Nucleus accumbens (tissue), 56 donors: ENCODE measurements around the gene RPGR.

ENCODE experiments used
- DNase-seq, 56 donors: peaks; one replicate each; lab custom pipeline; 2025; lab: John Stamatoyannopoulos, UW

The RPGR gene, protein sequence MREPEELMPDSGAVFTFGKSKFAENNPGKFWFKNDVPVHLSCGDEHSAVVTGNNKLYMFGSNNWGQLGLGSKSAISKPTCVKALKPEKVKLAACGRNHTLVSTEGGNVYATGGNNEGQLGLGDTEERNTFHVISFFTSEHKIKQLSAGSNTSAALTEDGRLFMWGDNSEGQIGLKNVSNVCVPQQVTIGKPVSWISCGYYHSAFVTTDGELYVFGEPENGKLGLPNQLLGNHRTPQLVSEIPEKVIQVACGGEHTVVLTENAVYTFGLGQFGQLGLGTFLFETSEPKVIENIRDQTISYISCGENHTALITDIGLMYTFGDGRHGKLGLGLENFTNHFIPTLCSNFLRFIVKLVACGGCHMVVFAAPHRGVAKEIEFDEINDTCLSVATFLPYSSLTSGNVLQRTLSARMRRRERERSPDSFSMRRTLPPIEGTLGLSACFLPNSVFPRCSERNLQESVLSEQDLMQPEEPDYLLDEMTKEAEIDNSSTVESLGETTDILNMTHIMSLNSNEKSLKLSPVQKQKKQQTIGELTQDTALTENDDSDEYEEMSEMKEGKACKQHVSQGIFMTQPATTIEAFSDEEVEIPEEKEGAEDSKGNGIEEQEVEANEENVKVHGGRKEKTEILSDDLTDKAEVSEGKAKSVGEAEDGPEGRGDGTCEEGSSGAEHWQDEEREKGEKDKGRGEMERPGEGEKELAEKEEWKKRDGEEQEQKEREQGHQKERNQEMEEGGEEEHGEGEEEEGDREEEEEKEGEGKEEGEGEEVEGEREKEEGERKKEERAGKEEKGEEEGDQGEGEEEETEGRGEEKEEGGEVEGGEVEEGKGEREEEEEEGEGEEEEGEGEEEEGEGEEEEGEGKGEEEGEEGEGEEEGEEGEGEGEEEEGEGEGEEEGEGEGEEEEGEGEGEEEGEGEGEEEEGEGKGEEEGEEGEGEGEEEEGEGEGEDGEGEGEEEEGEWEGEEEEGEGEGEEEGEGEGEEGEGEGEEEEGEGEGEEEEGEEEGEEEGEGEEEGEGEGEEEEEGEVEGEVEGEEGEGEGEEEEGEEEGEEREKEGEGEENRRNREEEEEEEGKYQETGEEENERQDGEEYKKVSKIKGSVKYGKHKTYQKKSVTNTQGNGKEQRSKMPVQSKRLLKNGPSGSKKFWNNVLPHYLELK

DNA sequence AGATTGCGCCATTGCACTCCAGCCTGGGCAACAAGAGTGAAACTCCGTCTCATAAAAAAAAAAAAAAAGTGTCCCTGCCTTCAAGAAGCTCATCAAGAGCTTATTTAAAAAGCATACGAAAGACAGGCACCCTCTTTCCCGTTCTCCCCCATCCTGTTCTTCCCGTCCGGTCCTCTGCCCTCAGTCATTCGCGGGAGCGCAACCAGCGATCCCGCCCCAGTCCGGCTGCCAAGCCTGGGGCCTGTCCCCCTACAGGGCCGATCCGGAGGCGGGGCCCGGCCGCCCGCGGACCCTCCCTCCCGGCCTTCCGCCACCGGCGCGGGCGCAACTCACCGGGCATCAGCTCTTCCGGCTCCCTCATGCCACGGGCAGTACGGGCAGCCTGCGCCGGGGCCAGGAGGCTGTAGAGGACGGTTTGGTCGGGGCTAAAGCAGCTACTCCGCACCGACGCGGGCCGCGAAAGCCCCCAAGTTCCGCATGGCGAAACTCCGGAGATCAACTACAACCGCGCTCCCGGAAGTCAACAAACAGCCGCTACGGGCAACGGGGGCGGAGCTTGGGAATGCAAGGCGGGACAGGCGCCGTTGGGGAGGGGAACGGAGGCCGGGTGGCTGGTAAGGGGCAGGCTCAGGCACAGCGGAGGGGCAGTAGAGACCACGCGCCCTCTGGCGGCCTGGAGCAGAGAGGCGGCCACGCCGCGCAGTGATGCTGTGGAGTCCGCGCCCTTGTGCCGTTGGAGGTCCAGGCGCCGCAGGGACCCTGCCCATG is at the start of gene RPGR:
Gene RPGR (minus strand): TSS at position 503 of the 768 bp plus-strand sequence. CDS start 142 bp downstream, at position 361.
- peak; percentile 2 to 94 (median 82) for DNase-seq

DNA sequence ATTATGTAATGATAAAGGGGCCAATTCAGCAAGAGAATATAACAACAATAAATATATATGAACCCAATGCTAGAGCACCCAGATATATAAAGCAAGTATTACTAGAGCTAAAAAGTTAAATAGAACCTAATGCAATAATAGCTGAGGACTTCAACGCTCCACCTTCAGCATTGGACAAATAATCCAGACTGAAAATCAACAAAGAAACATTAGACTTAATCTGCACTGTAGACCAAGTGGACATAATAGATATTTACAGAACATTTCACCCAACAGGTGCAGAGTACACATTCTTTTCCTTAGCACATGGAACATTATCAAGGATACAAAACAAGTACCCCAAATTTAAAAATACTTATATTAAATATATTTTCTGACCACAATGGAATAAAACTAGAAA is 49.4 kb upstream of the RPGR start:
- no peak for DNase-seq

DNA sequence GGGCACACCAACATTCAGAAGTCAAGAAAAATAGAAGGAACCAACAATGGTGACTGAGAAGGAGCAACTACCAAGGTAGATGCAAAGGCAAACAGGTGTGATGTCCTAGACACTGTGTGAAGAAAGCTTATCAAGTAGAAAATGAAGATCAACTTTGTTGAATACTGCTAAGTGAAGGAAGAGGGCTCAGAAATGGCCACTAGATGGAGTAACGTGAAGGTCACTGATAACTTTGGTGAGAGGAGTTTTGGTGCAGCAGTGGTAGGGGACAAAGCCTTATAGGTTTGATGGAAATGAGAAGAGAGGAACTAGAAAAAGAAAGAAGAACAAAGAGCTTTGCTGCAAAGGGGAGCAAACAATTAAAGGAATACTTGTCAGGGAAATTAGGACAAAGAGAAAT is 48.6 kb upstream of the RPGR start:
- no peak for DNase-seq

DNA sequence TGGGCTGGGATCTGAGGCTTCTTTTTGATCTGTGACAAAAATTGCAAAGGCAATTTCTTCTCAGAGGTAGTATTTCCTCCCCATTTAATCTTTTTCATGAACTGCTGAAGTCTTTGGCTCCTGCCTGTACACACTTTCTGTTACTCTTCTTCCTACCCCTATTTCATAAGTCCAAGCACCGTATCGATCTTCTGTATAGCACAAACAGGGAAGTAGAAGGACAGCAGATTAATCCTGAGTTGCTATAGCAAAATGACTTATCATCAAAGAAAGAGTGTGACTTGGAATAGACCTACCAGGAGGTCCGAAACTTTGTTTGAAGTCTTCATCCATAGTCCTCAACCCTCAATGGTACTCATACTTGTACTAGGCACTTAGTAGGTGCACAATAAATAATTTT is 47.1 kb upstream of the RPGR start:
- no peak for DNase-seq

DNA sequence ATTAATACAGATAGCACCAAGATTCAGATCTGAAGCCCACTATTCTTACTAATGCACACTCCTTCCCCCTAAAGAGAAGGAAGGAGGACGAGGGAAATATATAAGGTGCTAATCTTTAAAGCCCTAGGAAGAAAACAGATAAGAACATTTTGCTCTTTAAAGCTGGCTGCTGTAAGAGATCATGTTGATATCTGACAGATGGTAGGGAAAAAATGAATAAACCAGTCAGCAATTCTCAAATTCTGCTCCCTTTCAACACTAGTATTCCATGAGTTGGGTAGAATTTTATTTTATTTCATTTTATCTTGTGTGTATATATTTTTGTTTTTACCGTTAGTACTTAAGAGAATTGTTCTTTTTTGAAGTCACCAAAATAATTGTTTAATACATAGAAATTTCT is 44.3 kb upstream of the RPGR start:
- DNase-seq = no peak

DNA sequence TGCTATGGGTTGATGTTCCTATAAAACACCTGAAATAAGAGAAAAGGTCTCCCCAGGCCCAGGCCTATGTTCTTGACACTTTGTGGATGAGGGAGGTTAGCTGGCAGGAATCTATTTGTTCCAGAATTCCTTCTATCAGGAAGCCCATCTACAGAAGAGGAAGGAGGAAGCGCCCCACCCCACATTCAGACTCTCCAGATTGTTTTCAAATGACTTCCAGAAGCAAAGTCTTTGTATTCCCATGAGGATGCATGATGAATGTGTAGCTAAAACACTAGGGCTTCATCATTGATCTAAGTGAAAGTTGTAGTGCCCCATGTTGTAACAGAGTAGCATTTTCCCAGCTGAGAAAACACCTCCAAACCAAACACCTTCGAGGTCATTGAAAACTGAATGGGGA is 41.5 kb upstream of the RPGR start:
- DNase-seq = no peak

DNA sequence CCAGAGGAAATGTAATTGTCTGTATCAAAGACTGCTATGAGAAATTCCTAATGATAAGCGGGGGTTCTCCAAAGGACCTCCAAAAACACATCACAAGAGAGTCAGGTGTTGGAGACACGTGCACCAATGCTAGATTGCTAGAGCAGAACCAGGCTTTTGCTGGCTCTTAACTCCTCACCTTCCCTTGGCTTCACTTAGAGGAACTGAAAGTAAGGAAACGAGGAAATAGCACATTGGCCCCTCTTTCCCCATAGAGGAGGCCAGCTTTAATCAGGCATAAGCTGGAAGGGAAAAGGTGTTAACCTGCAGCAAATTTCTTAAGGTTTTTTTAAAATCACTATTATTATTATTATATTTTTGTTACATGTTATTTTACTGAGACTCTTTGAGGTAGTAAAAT is 38.6 kb upstream of the RPGR start:
- DNase-seq = no peak

DNA sequence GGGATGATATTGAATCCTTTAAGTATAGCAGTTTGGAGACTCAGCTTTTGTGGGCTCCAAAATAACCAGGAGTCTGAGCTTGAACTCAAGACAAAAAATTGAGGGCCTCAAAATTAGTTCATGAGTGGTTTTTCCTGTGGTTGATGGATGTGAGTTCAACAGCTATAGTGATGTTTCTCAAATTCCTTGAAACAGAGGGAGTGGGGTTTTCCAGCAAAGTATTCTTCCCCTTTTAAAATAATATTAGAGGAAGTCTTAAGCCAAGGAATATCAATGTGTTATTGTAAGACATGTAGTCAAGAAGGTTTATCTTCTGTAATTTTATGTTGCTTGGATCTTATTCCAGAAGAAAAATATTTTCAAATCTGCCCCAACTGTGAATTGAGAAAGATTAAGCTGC is 35.7 kb upstream of the RPGR start:
- no peak for DNase-seq

DNA sequence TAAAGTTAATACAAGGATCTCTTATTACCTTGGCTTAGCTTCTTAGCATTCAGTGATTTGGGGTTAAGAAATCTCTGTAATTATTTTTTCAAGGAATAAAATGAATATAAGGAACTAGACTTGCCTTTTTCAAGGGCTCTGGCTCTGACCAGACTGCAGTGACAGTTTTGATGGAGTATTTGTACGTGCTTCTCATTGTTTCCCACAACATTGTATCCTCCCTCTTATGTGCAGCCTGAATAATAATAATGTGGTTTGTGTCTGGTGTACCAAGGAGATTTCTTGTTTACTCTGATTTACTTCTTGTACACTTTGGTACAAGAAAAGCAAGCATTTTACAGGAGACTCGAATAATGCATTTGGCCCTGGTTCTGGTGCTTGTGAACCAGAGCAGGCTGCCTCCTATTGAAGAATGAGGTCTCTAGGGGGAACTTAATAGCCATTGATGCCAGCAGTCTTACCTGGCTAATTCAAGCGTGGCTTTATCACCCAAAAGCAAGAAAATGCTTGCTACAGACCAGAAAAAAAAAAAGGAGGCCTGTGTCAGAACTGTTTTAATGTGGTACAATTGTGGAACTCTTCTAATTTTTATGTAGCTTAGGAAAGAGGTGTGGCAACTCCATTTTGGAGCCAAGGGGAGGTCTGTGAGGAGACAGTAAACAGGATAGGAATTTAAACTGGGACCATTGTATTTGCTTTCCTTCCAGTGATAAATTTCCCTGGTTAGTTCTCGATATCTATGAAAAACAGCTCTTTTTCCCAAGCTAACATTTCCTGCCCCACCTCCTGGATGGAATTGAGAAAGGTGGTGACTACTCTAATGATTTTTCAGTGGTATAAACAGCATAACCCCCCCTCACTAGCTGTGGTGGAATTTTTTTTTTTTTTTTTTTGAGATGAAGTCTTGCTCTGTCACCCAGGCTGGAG is 30.7 kb upstream of the RPGR start:
- DNase-seq = no peak

DNA sequence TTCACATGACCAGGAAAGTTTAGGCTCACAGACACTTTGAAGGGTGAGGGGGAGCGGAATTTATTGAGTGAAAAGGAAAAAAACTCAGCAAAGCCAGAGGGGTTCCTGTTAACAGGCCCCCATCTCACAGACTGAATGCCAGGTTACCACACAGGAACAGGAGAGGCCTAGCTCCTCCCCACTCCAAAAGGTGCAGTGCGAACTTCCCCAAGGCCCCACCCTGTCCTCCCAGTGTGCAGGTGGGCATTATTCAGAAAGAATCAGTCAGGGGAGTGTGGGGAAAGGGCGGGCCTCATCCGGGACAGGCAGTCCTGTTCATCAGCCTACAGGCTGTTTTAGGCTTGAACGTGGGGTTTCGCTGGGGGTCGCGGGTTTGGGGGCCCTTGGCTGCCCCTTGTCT is 29.1 kb upstream of the RPGR start:
- no peak for DNase-seq

DNA sequence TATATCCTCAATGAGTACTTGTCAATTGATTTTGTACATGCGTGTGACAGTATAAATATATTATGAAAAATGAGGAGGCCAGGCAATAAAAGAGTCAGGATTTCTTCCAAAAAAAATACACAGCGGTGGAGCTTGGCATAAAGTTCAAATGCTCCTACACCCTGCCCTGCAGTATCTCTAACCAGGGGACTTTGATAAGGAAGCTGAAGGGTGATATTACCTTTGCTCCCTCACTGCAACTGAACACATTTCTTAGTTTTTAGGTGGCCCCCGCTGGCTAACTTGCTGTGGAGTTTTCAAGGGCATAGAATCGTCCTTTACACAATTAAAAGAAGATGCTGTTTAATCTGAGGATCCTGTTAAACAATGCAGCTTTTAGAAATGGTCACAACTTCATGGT is 25.1 kb upstream of the RPGR start, which contains the start of gene OTC:
Gene OTC (plus strand): TSS at position 243 of the 400 bp plus-strand sequence. CDS start 93 bp downstream, at position 336.
- DNase-seq = no peak

DNA sequence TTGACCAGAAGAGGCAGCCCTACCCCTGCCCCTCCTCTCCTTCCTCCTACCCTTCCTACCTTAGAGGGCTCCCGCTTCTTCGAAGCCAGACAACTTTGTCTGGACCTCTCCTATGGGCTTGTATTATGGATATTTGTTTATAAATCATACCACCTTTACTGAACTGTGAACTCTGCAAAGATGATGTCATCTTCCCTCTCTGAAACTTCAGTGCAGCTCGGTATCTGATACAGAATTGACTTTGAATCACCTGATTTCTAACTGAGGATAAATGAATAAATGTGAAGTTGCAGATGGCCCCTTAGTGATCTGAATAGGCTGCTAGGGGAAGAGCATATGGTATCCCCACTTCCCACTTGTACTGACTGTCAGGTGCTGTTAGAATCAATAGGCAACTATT is 24.0 kb upstream of the RPGR start:
- no peak for DNase-seq

DNA sequence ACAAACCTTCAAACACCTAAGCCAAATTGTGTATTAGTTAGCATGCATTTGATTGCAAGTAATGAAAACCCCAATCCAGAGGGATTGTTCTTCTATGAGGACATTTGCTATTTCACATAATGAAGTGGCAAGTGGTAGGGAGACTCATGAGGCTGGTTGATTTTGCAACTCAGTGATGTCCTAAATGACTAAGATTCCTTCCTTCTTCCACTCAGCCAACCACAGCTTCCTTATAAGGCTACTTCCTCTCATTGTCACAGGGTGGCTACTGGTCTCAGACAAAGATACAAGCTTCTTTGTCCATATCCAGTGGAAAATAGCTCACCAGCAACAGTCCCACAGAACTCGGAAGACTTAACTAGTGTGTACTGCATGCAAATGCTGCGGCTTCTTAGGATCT is 19.8 kb upstream of the RPGR start:
- peak in 1 of 56 donors; percentile 6 for DNase-seq

DNA sequence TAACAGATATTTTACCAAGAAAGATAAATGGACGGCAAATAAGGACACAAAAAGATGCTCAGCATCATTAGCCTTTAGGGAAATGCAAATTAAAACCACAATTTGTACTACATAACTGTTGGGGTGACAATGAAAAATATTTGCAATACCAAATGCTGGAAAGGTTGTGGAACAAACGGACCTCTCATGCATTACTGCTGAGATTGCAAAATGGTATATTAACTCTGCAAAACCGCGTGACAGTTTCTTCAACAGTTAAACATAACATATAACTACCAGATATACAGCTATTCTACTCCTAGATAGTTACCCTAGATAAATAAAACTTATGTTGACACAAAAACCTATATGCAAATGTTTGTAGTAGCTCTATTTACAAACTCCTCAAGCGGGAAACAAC is 18.8 kb upstream of the RPGR start:
- no peak for DNase-seq

DNA sequence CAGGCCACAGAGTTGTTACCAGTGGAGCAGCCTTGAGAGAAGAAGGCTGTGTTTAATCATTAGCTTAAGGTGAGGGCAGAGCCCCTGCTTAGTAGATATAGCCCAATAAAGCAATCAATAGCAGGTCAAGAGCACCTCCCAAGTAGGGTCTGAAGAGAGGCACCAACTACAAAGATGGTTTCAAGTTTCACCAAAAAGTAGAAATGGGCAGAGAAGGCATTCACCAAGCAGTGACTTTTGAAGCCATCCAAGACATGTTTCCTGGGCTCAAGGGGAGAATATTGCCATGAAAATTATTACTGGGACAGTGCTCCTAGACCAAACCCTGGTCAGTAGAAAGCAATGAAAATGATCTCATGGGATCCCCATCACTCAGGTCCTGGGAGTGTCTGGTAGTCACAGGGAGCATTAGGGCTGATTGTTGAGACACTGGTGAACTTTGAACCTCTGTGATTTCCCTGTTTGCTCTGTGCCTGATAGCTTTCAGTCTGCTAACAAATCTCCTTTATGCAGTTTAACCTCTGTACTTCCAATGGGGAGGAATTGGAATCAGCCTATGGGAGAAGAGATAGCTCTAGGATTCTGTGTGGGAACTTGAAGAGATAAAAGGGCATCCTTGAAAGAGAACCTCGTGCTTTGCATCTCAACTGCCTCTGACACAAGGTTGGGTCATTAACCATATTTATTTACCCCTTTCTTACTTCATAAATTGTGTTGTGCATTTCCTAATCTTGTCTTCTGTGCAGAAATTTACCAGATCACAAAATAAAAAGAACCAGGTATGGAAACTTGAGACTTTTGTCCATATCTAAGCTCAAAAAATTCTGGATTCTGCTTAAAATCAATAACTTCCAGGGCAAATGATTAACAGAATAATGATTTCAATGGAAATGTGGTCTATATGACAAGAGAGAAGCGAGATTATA is 15.8 kb upstream of the RPGR start:
- no peak for DNase-seq

DNA sequence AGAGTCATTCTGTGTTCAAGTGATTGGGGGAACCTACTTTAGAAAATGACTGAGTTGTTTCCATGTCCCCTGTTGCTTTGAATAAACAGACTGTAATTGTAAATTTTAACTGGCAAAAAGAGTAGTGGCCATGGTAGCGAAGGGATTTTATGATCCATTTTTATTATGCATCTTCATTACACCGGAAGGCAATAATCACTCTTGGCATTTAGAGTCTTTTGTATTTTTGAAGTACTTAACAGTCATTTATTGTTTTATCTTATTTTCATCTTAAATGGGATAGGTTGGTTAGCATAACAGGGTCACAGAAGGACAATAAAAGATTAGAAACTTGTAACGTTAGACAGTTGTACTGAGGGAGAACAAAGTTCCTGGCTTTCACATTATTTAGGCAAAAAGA is 14.1 kb upstream of the RPGR start:
- no peak for DNase-seq

DNA sequence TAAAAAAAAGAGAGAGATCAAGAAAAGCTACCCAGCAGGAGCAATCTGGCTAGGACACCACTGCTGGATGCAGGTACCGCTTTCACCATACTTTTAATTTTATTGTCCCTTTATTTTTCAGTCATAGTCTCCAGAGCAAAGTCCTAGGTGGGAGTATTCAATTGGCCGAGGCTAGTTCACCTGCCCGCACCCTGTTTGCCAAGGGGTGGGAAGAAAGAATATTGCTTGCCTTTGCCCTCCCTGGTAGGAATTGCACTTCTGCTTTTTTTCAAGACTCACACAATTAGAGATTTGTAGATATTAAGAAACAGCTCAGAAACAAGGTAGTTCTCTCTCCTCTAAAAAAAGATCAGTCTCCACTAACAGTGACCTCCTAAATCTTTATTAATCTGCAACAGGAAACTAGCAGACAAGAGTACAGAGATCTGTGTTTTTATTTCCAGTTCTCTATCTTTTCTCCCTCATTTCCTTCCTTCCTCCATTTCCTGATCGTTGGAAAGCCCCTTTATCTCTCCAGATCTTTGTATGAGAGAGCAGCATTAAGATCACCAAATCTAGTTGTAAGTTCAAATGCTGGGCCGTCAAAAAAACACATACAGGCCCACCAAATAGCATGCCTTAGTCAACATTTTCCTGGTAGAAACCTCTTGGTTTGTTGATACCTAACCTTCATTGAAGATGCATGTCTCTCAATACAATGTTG is 9.4 kb upstream of the RPGR start:
- no peak for DNase-seq
